Measurements from ENCODE around the gene NCF2. TPM values are rescaled to one million over a fixed set of nuclear protein-coding genes. Genes with fewer than 3 reads are reported as not detected.

The NCF2 gene
- total RNA-seq, 1 experiment from 2014 or later, result not detected

GRCh38 chr1:183589874-183590243 is 400 bp downstream of the NCF2 start:
- in situ Hi-C loops (cut with HindIII; ENCODE audit: low sequenced_read_pairs), result no loop called here
- no peak for DNase-seq (ENCODE audit: low spot score)

GRCh38 chr1:183589384-183589783 is 875 bp downstream of the NCF2 start:
- in situ Hi-C loops (cut with HindIII; ENCODE audit: low sequenced_read_pairs), result no loop called here
- no peak for DNase-seq (ENCODE audit: low spot score)

- DNase-seq (ENCODE audit: low spot score), result no peak
- in situ Hi-C loops (cut with HindIII; ENCODE audit: low sequenced_read_pairs), result no loop called here
These were observed 1.4 kb downstream of the NCF2 start for GRCh38 chr1:183588827-183589226.

DNA sequence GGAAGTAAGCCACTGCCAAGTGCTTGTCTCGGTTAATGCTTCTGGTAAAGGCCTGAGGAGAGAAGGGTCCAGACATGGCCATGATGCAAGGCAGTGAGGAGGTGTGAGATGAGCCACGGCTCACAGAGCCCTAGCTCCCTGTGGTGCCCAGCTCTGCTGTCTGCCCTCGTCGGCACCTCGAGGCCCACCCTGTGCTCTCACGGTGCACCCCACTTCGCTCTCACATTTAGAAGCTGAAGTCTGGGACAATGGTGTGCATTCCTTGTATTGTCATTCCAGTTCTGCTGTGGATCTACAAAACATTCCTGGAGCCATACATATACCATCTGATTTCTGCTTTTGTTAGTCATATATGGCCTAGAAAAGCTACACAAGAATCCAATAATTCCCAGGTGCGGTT is 3.3 kb downstream of the NCF2 start:
- in situ Hi-C loops (cut with HindIII; ENCODE audit: low sequenced_read_pairs), result no loop called here
- DNase-seq (ENCODE audit: low spot score), result no peak

DNA sequence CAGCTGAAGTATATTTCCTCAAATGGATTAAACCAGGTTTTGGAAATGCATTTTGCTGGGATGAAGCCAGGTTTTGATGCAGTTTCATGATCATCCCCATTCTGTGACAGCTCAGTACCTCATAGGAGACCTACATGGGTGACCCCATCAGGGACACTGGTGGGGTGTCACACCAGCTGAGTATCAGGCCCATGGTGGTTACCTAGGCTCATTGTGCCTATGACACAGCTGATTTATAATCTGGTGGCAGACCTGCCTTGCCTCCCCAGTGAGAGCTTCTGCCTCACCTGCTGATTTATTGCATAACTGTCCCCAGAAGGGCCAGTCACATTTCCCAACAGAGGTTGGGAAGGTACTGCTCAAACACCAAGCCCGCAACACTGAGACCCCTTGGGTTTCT is 3.8 kb downstream of the NCF2 start:
- in situ Hi-C loops (cut with HindIII; ENCODE audit: low sequenced_read_pairs), result no loop called here
- no peak for DNase-seq (ENCODE audit: low spot score)

GRCh38 chr1:183585038-183585437 is 5.2 kb downstream of the NCF2 start:
- in situ Hi-C loops (cut with HindIII; ENCODE audit: low sequenced_read_pairs), result no loop called here
- DNase-seq (ENCODE audit: low spot score), result no peak

- DNase-seq (ENCODE audit: low spot score), result no peak
- in situ Hi-C loops (cut with HindIII; ENCODE audit: low sequenced_read_pairs), result no loop called here
These were observed 6.1 kb downstream of the NCF2 start for GRCh38 chr1:183584147-183584546.

DNA sequence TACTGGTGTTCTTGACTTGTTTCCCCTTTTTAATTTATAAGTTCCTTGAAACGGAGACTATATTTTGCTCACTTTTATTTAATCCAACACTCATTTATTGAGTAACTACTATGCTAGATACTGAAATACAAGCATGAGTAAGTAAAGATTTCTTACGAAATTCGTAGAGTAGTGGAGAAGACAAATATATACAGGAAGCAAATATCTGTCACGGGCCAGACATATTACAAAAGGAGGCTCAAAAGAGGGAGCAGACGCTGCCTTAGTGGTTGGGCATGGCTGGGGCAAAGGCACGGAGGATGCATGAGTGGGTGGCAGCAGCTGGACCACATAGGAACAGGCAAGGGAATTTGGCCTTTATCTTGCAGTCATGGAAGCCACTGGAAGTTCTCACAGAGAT is 6.8 kb downstream of the NCF2 start:
- in situ Hi-C loops (cut with HindIII; ENCODE audit: low sequenced_read_pairs), result no loop called here
- DNase-seq (ENCODE audit: low spot score), result no peak

GRCh38 chr1:183582021-183582713 is 8.1 kb downstream of the NCF2 start:
- in situ Hi-C loops (cut with HindIII; ENCODE audit: low sequenced_read_pairs), result no loop called here

GRCh38 chr1:183580281-183580682 is 10.0 kb downstream of the NCF2 start:
- DNase-seq (ENCODE audit: low spot score), result no peak
- in situ Hi-C loops (cut with HindIII; ENCODE audit: low sequenced_read_pairs), result no loop called here

More at GRCh38 chr1:183582021-183582713, 8.1 kb downstream of the NCF2 start:
- DNase-seq (ENCODE audit: low spot score), result no peak

- in situ Hi-C loops (cut with HindIII; ENCODE audit: low sequenced_read_pairs), result no loop called here
- DNase-seq (ENCODE audit: low spot score), result no peak
These were observed 11.4 kb downstream of the NCF2 start for GRCh38 chr1:183578856-183579255.

DNA sequence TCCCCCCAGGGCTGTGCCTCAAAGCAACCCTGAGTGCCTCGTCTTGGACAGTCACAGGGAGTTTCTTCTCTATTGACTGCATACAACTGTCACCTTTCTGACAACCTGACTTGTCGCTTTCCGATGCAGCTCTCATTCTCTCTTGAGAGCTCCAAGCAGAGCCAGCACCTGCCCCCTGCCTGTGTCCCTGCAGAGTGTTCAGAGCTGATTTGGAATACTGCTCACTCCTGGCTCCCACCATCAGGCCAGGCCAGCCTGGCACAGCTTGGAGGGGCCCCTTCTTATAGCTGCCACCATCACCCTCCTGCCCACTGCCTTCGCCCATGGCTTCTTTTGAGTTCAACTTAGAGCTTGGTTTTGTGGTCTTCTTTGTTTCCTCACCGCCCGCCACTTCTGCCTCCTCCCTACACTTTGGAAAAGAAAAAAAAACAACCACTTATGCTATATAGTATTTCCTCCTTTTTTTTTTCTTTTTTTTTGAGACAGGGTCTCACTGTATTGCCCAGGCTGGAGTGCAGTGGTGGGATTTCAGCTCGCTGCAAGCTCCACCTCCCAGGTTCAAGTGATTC is 12.3 kb downstream of the NCF2 start:
- DNase-seq (ENCODE audit: low spot score), result no peak
- in situ Hi-C loops (cut with HindIII; ENCODE audit: low sequenced_read_pairs), result no loop called here

DNA sequence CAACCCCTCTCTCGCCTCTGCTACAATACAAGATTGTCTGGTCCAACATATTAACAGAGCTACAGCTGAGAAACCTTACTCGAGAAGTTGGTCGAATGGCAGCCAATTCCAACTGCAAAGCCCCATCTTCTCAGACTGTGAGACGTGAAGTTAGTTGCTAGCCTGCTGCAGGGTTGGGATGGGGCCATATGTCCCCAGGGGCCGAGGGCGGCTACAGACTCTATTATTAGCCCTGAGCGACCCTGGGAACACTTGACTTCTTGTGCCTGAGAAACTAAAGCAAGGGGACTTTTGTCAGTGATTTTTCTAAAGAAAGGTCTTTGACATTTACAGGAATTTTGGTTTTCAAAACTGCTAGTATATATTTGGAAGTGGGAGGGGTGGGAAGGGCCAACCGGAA is 13.7 kb downstream of the NCF2 start:
- no peak for DNase-seq (ENCODE audit: low spot score)

DNA sequence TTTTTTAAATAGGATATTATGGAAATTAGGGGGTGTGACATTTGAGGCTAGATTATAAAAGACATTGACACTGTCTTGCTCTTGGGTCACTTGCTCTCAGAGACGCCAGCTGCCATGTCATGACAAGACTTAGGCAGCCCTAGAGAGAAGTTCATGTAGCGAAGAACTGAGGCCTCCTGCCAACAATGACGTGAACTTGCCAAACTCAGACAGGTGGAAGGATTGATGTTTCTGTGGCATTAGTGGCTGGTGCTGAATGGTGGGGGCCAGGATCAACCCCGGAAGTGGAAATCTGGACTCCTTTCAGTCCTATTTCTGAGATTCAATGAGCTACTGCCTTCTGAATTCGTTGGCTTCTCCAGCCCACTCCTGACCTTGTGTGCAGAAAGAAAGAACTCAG is 14.7 kb downstream of the NCF2 start:
- no peak for DNase-seq (ENCODE audit: low spot score)
- in situ Hi-C loops (cut with HindIII; ENCODE audit: low sequenced_read_pairs), result no loop called here

More for the DNA sequence above, 13.7 kb downstream of the NCF2 start:
- in situ Hi-C loops (cut with HindIII; ENCODE audit: low sequenced_read_pairs), result no loop called here

- in situ Hi-C loops (cut with HindIII; ENCODE audit: low sequenced_read_pairs), result no loop called here
- no peak for DNase-seq (ENCODE audit: low spot score)
These were observed 17.5 kb downstream of the NCF2 start for GRCh38 chr1:183572721-183573120.

- in situ Hi-C loops (cut with HindIII; ENCODE audit: low sequenced_read_pairs), result no loop called here
- DNase-seq (ENCODE audit: low spot score), result no peak
These were observed 18.5 kb downstream of the NCF2 start for GRCh38 chr1:183571678-183572268.

GRCh38 chr1:183570451-183570850 is 19.8 kb downstream of the NCF2 start:
- DNase-seq (ENCODE audit: low spot score), result no peak
- in situ Hi-C loops (cut with HindIII; ENCODE audit: low sequenced_read_pairs), result no loop called here

DNA sequence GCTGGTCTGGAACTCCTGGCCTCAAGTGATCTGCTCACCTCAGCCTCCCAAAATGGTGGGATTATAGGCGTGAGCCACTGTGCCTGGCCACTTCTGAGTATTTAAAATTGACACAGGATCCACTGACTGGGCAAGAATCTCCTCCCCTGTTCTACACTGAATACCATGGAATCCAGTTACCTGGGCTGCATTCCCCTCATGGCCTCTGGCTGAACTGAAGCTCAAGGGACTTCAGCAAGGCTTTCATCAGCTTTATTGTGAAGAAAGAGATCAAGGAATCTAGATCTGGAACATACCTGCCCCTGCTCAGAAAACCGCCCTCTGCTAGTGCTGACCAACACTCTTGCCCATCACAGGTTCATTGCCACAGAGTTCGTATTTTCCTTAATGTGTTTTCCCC is 20.5 kb downstream of the NCF2 start:
- no peak for DNase-seq (ENCODE audit: low spot score)
- in situ Hi-C loops (cut with HindIII; ENCODE audit: low sequenced_read_pairs), result no loop called here

- in situ Hi-C loops (cut with HindIII; ENCODE audit: low sequenced_read_pairs), result no loop called here
- no peak for DNase-seq (ENCODE audit: low spot score)
These were observed 21.1 kb downstream of the NCF2 start for GRCh38 chr1:183569141-183569540.

DNA sequence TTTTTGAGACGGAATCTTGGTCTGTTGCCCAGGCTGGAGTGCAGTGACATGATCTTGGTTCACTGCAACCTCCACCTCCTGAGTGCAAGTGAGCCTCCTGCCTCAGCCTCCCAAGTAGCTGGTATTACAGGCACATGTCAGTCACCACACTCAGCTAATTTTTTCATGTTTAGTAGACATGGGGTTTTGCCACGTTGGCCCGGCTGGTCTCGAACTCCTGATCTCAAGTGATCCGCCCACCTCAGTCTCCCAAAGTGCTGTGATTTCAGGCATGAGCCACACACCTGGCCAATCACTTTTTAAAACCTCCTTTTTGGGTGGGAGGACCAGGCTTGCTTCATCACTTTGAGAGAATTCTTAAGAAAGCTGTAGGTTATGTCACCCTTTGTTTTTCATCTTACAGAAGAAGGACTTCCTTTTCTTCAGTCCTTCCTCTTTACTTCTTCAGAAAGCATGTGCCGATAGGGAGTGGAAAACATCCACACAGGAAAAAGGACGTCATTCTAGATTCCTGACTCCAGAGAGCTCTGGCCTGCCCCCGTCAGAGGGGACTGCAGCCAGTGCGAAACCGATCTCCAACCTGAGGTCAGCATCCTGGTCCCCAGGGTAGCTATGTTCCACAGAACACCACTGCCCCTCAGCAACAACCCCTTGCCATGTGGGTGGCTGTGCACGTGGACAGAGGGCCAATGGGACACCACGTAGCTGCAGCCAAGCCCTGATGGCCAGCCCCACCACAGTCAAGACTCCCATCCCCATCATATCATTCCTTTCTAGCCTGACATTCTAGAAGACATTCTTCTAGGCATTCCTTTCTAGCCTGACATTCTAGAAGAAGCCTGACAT is 21.9 kb downstream of the NCF2 start:
- in situ Hi-C loops (cut with HindIII; ENCODE audit: low sequenced_read_pairs), result no loop called here
- DNase-seq (ENCODE audit: low spot score), result no peak

Data from G401 (cell line).